HCT116 (cell line): Measurements from ENCODE around the gene AGMAT.

Source experiments
- CEBPB ChIP-seq: IDR thresholded peaks from 2 replicates; pipeline ENCODE4 v1.6.1; 2012; ENCODE audit warnings: low read depth
- EZH2 ChIP-seq: fragments of 200-600 bp; sonication (generic); IDR thresholded peaks from 2 replicates; pipeline ENCODE4 v1.6.1; 2017; ENCODE audit warnings: antibody characterized with exemption, mixed run types
- YY1 ChIP-seq: IDR thresholded peaks from 2 replicates; pipeline ENCODE4 v1.6.1; 2011; ENCODE audit warnings: low read length, low read depth, moderate library complexity, mild to moderate bottlenecking; ENCODE audit not compliant: insufficient replicate concordance; ENCODE audit errors: extremely low read depth
- TF ChIP-seq, protein P1 (sequence below): IDR thresholded peaks from 2 replicates; pipeline ENCODE4 v1.6.1; 2012; ENCODE audit warnings: low read depth
- TF ChIP-seq, protein P2 (sequence below), 3 experiments: fragments of 200-600 bp in 1 of 3; sonication (generic) in 1 of 3; IDR thresholded peaks in 2 of 3; conservative IDR thresholded peaks in 1 of 3; 2 replicates each; pipeline ENCODE4 v1.5.1; 2012 to 2017; ENCODE audit warnings: low read depth in 2 of 3, low read length in 2 of 3, antibody characterized with exemption in 1 of 3, borderline replicate concordance in 1 of 3, control low read depth in 1 of 3, mild to moderate bottlenecking in 1 of 3, mixed read lengths in 1 of 3, mixed run types in 1 of 3, moderate library complexity in 1 of 3; ENCODE audit not compliant: insufficient read depth in 1 of 3
- TF ChIP-seq, protein P3 (sequence below): IDR thresholded peaks from 2 replicates; pipeline ENCODE4 v1.6.1; 2011; ENCODE audit warnings: mild to moderate bottlenecking, low read length, moderate library complexity; ENCODE audit not compliant: insufficient replicate concordance; ENCODE audit errors: extremely low read depth
- TF ChIP-seq, protein P4 (sequence below): IDR thresholded peaks from 2 replicates; pipeline ENCODE4 v1.6.1; 2012
- TF ChIP-seq, protein P5 (sequence below): IDR thresholded peaks from 2 replicates; pipeline ENCODE4 v1.6.1; 2012

DNA sequence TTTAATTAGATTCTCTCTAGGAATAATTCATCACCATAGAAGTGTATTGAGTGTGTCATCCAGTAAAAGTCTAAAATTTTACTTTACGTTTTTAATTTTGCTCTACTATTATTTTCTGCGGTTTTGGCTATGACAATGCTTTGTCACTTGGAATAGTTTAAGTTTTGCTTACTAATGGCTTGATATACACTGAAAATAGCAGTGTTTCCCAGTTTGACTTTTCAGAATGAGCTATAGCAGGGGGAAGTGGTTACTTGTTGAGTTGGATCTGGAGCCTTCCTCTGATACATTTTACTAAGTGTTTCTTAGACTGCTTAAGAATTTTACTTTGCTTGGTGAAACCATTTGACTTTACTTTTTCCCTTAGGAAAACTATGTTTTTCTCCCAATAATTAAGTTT lies 53.2 kb downstream of the AGMAT start:
- TF ChIP-seq, protein P1, sequence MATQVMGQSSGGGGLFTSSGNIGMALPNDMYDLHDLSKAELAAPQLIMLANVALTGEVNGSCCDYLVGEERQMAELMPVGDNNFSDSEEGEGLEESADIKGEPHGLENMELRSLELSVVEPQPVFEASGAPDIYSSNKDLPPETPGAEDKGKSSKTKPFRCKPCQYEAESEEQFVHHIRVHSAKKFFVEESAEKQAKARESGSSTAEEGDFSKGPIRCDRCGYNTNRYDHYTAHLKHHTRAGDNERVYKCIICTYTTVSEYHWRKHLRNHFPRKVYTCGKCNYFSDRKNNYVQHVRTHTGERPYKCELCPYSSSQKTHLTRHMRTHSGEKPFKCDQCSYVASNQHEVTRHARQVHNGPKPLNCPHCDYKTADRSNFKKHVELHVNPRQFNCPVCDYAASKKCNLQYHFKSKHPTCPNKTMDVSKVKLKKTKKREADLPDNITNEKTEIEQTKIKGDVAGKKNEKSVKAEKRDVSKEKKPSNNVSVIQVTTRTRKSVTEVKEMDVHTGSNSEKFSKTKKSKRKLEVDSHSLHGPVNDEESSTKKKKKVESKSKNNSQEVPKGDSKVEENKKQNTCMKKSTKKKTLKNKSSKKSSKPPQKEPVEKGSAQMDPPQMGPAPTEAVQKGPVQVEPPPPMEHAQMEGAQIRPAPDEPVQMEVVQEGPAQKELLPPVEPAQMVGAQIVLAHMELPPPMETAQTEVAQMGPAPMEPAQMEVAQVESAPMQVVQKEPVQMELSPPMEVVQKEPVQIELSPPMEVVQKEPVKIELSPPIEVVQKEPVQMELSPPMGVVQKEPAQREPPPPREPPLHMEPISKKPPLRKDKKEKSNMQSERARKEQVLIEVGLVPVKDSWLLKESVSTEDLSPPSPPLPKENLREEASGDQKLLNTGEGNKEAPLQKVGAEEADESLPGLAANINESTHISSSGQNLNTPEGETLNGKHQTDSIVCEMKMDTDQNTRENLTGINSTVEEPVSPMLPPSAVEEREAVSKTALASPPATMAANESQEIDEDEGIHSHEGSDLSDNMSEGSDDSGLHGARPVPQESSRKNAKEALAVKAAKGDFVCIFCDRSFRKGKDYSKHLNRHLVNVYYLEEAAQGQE: no peak
- TF ChIP-seq, protein P2, sequence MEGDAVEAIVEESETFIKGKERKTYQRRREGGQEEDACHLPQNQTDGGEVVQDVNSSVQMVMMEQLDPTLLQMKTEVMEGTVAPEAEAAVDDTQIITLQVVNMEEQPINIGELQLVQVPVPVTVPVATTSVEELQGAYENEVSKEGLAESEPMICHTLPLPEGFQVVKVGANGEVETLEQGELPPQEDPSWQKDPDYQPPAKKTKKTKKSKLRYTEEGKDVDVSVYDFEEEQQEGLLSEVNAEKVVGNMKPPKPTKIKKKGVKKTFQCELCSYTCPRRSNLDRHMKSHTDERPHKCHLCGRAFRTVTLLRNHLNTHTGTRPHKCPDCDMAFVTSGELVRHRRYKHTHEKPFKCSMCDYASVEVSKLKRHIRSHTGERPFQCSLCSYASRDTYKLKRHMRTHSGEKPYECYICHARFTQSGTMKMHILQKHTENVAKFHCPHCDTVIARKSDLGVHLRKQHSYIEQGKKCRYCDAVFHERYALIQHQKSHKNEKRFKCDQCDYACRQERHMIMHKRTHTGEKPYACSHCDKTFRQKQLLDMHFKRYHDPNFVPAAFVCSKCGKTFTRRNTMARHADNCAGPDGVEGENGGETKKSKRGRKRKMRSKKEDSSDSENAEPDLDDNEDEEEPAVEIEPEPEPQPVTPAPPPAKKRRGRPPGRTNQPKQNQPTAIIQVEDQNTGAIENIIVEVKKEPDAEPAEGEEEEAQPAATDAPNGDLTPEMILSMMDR (IDR thresholded peaks at IDR 0.05 in 2 of 3, conservative IDR thresholded peaks at IDR 0.05 in 1 of 3; ENCODE audit: borderline replicate concordance in 1 of 3, insufficient read depth in 1 of 3, low read depth in 2 of 3, low read length in 2 of 3): no peak
- TF ChIP-seq, protein P3, sequence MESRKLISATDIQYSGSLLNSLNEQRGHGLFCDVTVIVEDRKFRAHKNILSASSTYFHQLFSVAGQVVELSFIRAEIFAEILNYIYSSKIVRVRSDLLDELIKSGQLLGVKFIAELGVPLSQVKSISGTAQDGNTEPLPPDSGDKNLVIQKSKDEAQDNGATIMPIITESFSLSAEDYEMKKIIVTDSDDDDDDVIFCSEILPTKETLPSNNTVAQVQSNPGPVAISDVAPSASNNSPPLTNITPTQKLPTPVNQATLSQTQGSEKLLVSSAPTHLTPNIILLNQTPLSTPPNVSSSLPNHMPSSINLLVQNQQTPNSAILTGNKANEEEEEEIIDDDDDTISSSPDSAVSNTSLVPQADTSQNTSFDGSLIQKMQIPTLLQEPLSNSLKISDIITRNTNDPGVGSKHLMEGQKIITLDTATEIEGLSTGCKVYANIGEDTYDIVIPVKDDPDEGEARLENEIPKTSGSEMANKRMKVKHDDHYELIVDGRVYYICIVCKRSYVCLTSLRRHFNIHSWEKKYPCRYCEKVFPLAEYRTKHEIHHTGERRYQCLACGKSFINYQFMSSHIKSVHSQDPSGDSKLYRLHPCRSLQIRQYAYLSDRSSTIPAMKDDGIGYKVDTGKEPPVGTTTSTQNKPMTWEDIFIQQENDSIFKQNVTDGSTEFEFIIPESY: no peak
- TF ChIP-seq CEBPB (no peak), EZH2 (no peak), YY1 (no peak)
- TF ChIP-seq, protein P4, sequence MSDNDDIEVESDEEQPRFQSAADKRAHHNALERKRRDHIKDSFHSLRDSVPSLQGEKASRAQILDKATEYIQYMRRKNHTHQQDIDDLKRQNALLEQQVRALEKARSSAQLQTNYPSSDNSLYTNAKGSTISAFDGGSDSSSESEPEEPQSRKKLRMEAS: no peak
- TF ChIP-seq, protein P5, sequence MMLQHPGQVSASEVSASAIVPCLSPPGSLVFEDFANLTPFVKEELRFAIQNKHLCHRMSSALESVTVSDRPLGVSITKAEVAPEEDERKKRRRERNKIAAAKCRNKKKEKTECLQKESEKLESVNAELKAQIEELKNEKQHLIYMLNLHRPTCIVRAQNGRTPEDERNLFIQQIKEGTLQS: no peak
